ENCODE data around the gene TNS3. TPM values are rescaled to one million over a fixed set of nuclear protein-coding genes. Genes with fewer than 3 reads are reported as not detected.

TNS3 gene
- total and polyA plus RNA-seq, 4 experiments from 2014 or later = 0.11 to 3.2 (median 1.3) TPM; not detected in 1

- H3K27ac ChIP-seq (ENCODE audit: low read depth, low read length) = no peak overlapping the region
- no peak overlapping the region for H3K4me3 Mint-ChIP-seq
Observed at GRCh38 chr7:47460251-47460989, 121.5 kb downstream of the TNS3 start.

GRCh38 chr7:47458486-47458885, 123.4 kb downstream of the TNS3 start:
- Histone ChIP-seq H3K4me1 (ENCODE audit: insufficient read depth, low read length) (no peaks in the 10 kb centered on the region), H3K36me3 (ENCODE audit: insufficient read depth, low read length) (no peaks in the 10 kb centered on the region), H3K4me3 (ENCODE audit: low read length in 2 of 2) (no peak overlapping the region), H3K27me3 (ENCODE audit: insufficient read depth, low read length) (no peaks in the 10 kb centered on the region), H3K27ac (ENCODE audit: low read depth, low read length) (no peak overlapping the region), H3K9me3 (ENCODE audit: control insufficient read depth in 1 of 2, low read length in 2 of 2) (no peaks in the 10 kb centered on the region)
- intact Hi-C loops (cut with micrococcal nuclease) = no loop called here
- H3K4me3 Mint-ChIP-seq = no peak overlapping the region
- no peak overlapping the region for H3K27ac Mint-ChIP-seq
- ChIA-PET CTCF (ENCODE audit: partially characterized antibody) (no interaction called here), POLR2A (ENCODE audit: partially characterized antibody) (no interaction called here)
- H3K9me3 Mint-ChIP-seq = no peaks in the 10 kb centered on the region
- no peak for DNase-seq
- H3K27me3 Mint-ChIP-seq = peaks cover 1% of the 10 kb centered on the region in 2 donors
- no peaks in the 10 kb centered on the region for H3K4me1 Mint-ChIP-seq
- no peaks in the 10 kb centered on the region for H3K36me3 Mint-ChIP-seq

More at GRCh38 chr7:47460251-47460989, 121.5 kb downstream of the TNS3 start:
- DNase-seq = no peak
- H3K4me3 ChIP-seq (ENCODE audit: low read length in 2 of 2) = no peak overlapping the region
- H3K27me3 ChIP-seq (ENCODE audit: insufficient read depth, low read length) = no peaks in the 10 kb centered on the region
- no peaks in the 10 kb centered on the region for H3K36me3 ChIP-seq (ENCODE audit: insufficient read depth, low read length)
- intact Hi-C loops (cut with micrococcal nuclease) = no loop called here
- Mint-ChIP-seq H3K9me3 (no peaks in the 10 kb centered on the region), H3K36me3 (no peaks in the 10 kb centered on the region), H3K27ac (no peak overlapping the region), H3K27me3 (peaks cover 0 to 1% of the 10 kb centered on the region in 2 donors), H3K4me1 (no peaks in the 10 kb centered on the region)
- ChIA-PET POLR2A (ENCODE audit: partially characterized antibody) (no interaction called here), CTCF (ENCODE audit: partially characterized antibody) (no interaction called here)
- no peaks in the 10 kb centered on the region for H3K9me3 ChIP-seq (ENCODE audit: control insufficient read depth in 1 of 2, low read length in 2 of 2)
- no peaks in the 10 kb centered on the region for H3K4me1 ChIP-seq (ENCODE audit: insufficient read depth, low read length)

GRCh38 chr7:47458057-47458456, 123.9 kb downstream of the TNS3 start:
- Mint-ChIP-seq H3K36me3 (no peaks in the 10 kb centered on the region), H3K4me1 (no peaks in the 10 kb centered on the region), H3K27me3 (peaks cover 1 to 2% of the 10 kb centered on the region in 2 donors), H3K9me3 (no peaks in the 10 kb centered on the region), H3K27ac (no peak overlapping the region), H3K4me3 (no peak overlapping the region)
- H3K36me3 ChIP-seq (ENCODE audit: insufficient read depth, low read length) = no peaks in the 10 kb centered on the region
- intact Hi-C loops (cut with micrococcal nuclease) = no loop called here
- no peak overlapping the region for H3K27ac ChIP-seq (ENCODE audit: low read depth, low read length)
- CTCF ChIA-PET (ENCODE audit: partially characterized antibody) = no interaction called here
- POLR2A ChIA-PET (ENCODE audit: partially characterized antibody) = no interaction called here
- no peaks in the 10 kb centered on the region for H3K27me3 ChIP-seq (ENCODE audit: insufficient read depth, low read length)
- H3K4me3 ChIP-seq (ENCODE audit: low read length in 2 of 2) = no peak overlapping the region
- no peaks in the 10 kb centered on the region for H3K4me1 ChIP-seq (ENCODE audit: insufficient read depth, low read length)
- H3K9me3 ChIP-seq (ENCODE audit: control insufficient read depth in 1 of 2, low read length in 2 of 2) = no peaks in the 10 kb centered on the region
- no peak for DNase-seq

GRCh38 chr7:47456210-47456955, 125.5 kb downstream of the TNS3 start:
- POLR2A ChIA-PET (ENCODE audit: partially characterized antibody) = no interaction called here
- no peak overlapping the region for H3K27ac ChIP-seq (ENCODE audit: low read depth, low read length)
- H3K9me3 ChIP-seq (ENCODE audit: control insufficient read depth in 1 of 2, low read length in 2 of 2) = no peaks in the 10 kb centered on the region
- DNase-seq = no peak
- Mint-ChIP-seq H3K4me3 (no peak overlapping the region), H3K9me3 (no peaks in the 10 kb centered on the region), H3K36me3 (no peaks in the 10 kb centered on the region), H3K27me3 (peaks cover 1 to 2% of the 10 kb centered on the region in 2 donors), H3K4me1 (no peaks in the 10 kb centered on the region), H3K27ac (no peak overlapping the region)
- H3K36me3 ChIP-seq (ENCODE audit: insufficient read depth, low read length) = no peaks in the 10 kb centered on the region
- CTCF ChIA-PET (ENCODE audit: partially characterized antibody) = no interaction called here
- intact Hi-C loops (cut with micrococcal nuclease) = no loop called here
- H3K27me3 ChIP-seq (ENCODE audit: insufficient read depth, low read length) = no peaks in the 10 kb centered on the region
- no peak overlapping the region for H3K4me3 ChIP-seq (ENCODE audit: low read length in 2 of 2)
- H3K4me1 ChIP-seq (ENCODE audit: insufficient read depth, low read length) = no peaks in the 10 kb centered on the region

GRCh38 chr7:47455872-47456185, 126.1 kb downstream of the TNS3 start:
- Mint-ChIP-seq H3K4me1 (no peaks in the 10 kb centered on the region), H3K9me3 (no peaks in the 10 kb centered on the region)
- intact Hi-C loops (cut with micrococcal nuclease) = no loop called here

DNA sequence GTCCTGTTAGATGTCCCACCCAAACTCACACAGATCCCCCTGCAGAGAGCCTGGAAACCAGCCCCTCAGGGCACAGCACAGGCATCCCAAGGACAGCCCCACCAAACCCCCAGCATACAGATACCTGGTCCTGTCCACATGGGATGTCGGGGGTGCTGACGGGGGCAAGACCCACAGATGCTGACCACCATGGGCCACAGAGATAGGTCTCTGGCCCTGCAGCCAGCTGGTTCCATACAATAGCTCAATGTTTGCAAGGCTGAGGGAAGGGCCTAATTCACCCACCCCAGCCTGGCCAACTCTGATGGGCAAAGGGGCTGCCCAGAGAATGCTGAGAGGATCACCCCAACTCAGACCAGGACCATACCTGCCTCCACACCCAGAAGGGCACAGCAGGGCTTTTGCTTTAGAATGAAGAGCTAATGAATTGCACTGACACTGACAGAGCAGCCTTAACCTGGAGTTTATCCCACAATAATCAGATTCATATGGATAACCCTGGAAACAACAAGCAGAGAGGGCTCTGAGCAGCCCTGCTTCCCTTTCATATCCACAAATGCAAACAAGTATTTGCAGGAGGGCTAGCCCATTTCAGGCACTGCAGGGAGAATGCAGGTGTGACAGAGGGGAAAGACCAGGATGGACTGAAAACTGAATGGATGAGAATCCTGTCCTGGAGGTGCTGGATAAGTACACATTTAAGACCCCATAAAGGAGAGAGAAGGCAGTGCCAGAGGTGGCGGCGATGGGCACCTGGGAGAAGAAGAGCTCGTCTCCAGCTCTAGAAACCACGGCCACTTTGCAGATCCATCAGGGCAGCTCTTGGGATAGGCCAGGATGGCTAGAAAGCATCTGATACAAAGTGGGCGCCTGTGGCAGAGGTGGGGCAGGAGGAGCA, 126.7 kb downstream of the TNS3 start:
- Histone ChIP-seq H3K4me1 (ENCODE audit: insufficient read depth, low read length) (no peaks in the 10 kb centered on the region), H3K4me3 (ENCODE audit: low read length in 2 of 2) (no peak overlapping the region), H3K27me3 (ENCODE audit: insufficient read depth, low read length) (no peaks in the 10 kb centered on the region), H3K9me3 (ENCODE audit: control insufficient read depth in 1 of 2, low read length in 2 of 2) (no peaks in the 10 kb centered on the region), H3K27ac (ENCODE audit: low read depth, low read length) (no peak overlapping the region), H3K36me3 (ENCODE audit: insufficient read depth, low read length) (no peaks in the 10 kb centered on the region)
- POLR2A ChIA-PET (ENCODE audit: partially characterized antibody) = no interaction called here
- Mint-ChIP-seq H3K36me3 (no peaks in the 10 kb centered on the region), H3K9me3 (no peaks in the 10 kb centered on the region), H3K4me3 (no peak overlapping the region), H3K27ac (peak overlapping the region in 1 of 7 donors; percentile 20), H3K27me3 (peaks cover 1 to 2% of the 10 kb centered on the region in 2 donors), H3K4me1 (no peaks in the 10 kb centered on the region)
- intact Hi-C loops (cut with micrococcal nuclease) = no loop called here
- CTCF ChIA-PET (ENCODE audit: partially characterized antibody) = no interaction called here
- no peak for DNase-seq

More at GRCh38 chr7:47455872-47456185, 126.1 kb downstream of the TNS3 start:
- ChIA-PET POLR2A (ENCODE audit: partially characterized antibody) (no interaction called here), CTCF (ENCODE audit: partially characterized antibody) (no interaction called here)
- no peak overlapping the region for H3K27ac ChIP-seq (ENCODE audit: low read depth, low read length)
- Mint-ChIP-seq H3K27me3 (peaks cover 1 to 2% of the 10 kb centered on the region in 2 donors), H3K27ac (no peak overlapping the region), H3K4me3 (no peak overlapping the region), H3K36me3 (no peaks in the 10 kb centered on the region)
- H3K4me3 ChIP-seq (ENCODE audit: low read length in 2 of 2) = no peak overlapping the region
- no peaks in the 10 kb centered on the region for H3K4me1 ChIP-seq (ENCODE audit: insufficient read depth, low read length)
- H3K27me3 ChIP-seq (ENCODE audit: insufficient read depth, low read length) = no peaks in the 10 kb centered on the region
- no peaks in the 10 kb centered on the region for H3K36me3 ChIP-seq (ENCODE audit: insufficient read depth, low read length)
- no peak for DNase-seq
- no peaks in the 10 kb centered on the region for H3K9me3 ChIP-seq (ENCODE audit: control insufficient read depth in 1 of 2, low read length in 2 of 2)

Data from CD4-positive, alpha-beta memory T cell (primary cell).